Pancreas (tissue), 10 donors: ENCODE results near the gene ZMIZ1. TPM values are rescaled to one million over a fixed set of nuclear protein-coding genes. Genes with fewer than 3 reads are reported as not detected.
"Not testable (repeated sequence)": the region's sequence is repeated elsewhere in the genome, so short reads cannot be mapped to it uniquely, and the experiment has no call there.

Experiments used
- ATAC-seq, 4 donors: fragments of 200-7000 bp; cut with Tn5 transposase; one replicate each; pipeline versions ENCODE4 v1.8.0 to v1.9.1; 2020; ENCODE audit warnings: mild to moderate bottlenecking in 4 of 4, moderate library complexity in 4 of 4
- DNase-seq, 6 donors: peaks; one replicate each; pipeline ENCODE4 v3.0.0-alpha.2; 2020
- FAIRE-seq: peaks from 2 replicates; lab custom pipeline; 2012; peaks lifted over from hg19 to GRCh38; lab: Jason Lieb, UNC
- H3K27ac ChIP-seq, 4 donors: fragments of 200-600 bp; sonication (generic); 1 replicate in 3 of 4; 2 replicates in 1 of 4; pipeline versions ENCODE4 v1.5.0 to v1.8.0; 2020
- H3K27me3 ChIP-seq, 4 donors: fragments of 200-600 bp; one replicate each; pipeline ENCODE4 v1.8.0; 2021
- H3K36me3 ChIP-seq, 3 donors: fragments of 200-600 bp; sonication (generic) in 1 of 3; one replicate each; pipeline versions ENCODE4 v1.5.0 to v1.8.0; 2020 to 2021
- H3K4me1 ChIP-seq, 3 donors: fragments of 200-600 bp; one replicate each; pipeline ENCODE4 v1.8.0; 2021
- H3K4me3 ChIP-seq, 4 donors: fragments of 200-600 bp; sonication (generic) in 2 of 4; one replicate each; pipeline versions ENCODE4 v1.5.0 to v1.8.0; 2020 to 2021
- H3K9me3 ChIP-seq, 4 donors: fragments of 200-600 bp; one replicate each; pipeline ENCODE4 v1.8.0; 2021
- CTCF ChIP-seq, 4 donors: fragments of 200-600 bp; sonication (generic) in 3 of 4; IDR thresholded peaks; one replicate each; pipeline versions ENCODE4 v1.5.0 to v1.8.0; 2021; ENCODE audit warnings: antibody characterized with exemption in 4 of 4
- WGBS, 2 donors: extraction: QIAGEN DNeasy Blood & Tissue Kit; methylation state at CpG; one replicate each; pipeline ENCODE4 v1.1.7; 2013; 5-methylcytosine and 5-hydroxymethylcytosine counted together
- intact Hi-C, 3 donors: fragments of 100-400 bp; cut with DNase I; formaldehyde crosslinking; loops; one replicate each; pipeline versions ENCODE4 v1.11.1 to v1.14.2; 2022
- polyA plus RNA-seq, 2 donors: library from polyadenylated mRNA; stranded (reverse); fragments of 200-250 nt; gene quantifications; one replicate each; pipeline ENCODE4 v1.2.3, GENCODE V29; 2013
- total RNA-seq, 6 donors: library from RNA; stranded (reverse); fragmentation: NEBNext Ultra II Directional in 4 of 6; extraction: Animal tissue kit (Norgen Biotek cat#: 25700) in 4 of 6; gene quantifications; one replicate each; pipeline versions ENCODE4 v1.2.1 to v1.2.4, GENCODE V29; 2021 to 2023
- donor health status: healthy with polysubstance abuse.
- donor health status: DM: no; HTN: no; CAD: no; lungs with moderate emphysema.
- donor health status: DM: no; HTN: no; CAD: no.
- donor health status: control.
- donor health status: control.
- donor health status: Bipolar disorder and iron deficiency.
- donor health status: DM: yes; HTN: yes; CAD: no.
- donor health status: DM: no; HTN: no; CAD: no.
- donor health status: DM: no; HTN: no; CAD: no.
- donor health status: DM: yes; HTN: yes; CAD: no.

The ZMIZ1 gene
- total and polyA plus RNA-seq, 8 donors = 14.5 to 45.0 (median 21.9) TPM

- ATAC-seq = no peak
- no peak for FAIRE-seq
- intact Hi-C loops = no loop called here
- DNase-seq = peak in 2 of 6 donors; percentile 24 to 43
- 83 to 93% methylated on average over 6 of the region's 6 CpGs for WGBS, 2 donors
- Histone ChIP-seq H3K4me1 (no peaks in the 10 kb centered on the region), H3K27ac (no peak overlapping the region), H3K9me3 (no peaks in the 10 kb centered on the region), H3K4me3 (no peak overlapping the region), H3K36me3 (no peaks in the 10 kb centered on the region), H3K27me3 (no peaks in the 10 kb centered on the region)
- TF ChIP-seq CTCF (IDR thresholded peaks at IDR 0.05) = no peak
Measured at GRCh38 chr10:79328147-79328701, 259.5 kb downstream of the ZMIZ1 start.

- FAIRE-seq (no peak), DNase-seq (peak in 2 of 6 donors; percentile 26 to 30), ATAC-seq (peak in 2 of 4 donors; percentile 13 to 17)
- Histone ChIP-seq H3K27ac (no peak overlapping the region), H3K27me3 (no peaks in the 10 kb centered on the region), H3K4me1 (no peaks in the 10 kb centered on the region), H3K9me3 (no peaks in the 10 kb centered on the region), H3K36me3 (no peaks in the 10 kb centered on the region), H3K4me3 (no peak overlapping the region)
- TF ChIP-seq CTCF (IDR thresholded peaks at IDR 0.05) = no peak
- WGBS, 2 donors = 88 to 94% methylated on average over 14 of the region's 14 CpGs
- intact Hi-C loops = no loop called here
Measured at GRCh38 chr10:79328737-79329504, 260.2 kb downstream of the ZMIZ1 start.

GRCh38 chr10:79329529-79329928 lies 260.8 kb downstream of the ZMIZ1 start:
- H3K4me3 ChIP-seq = no peak overlapping the region
- intact Hi-C loops = no loop called here
- H3K4me1 ChIP-seq = no peaks in the 10 kb centered on the region
- no peak for FAIRE-seq
- no peaks in the 10 kb centered on the region for H3K27me3 ChIP-seq
- no peak for TF ChIP-seq CTCF (IDR thresholded peaks at IDR 0.05)
- ATAC-seq = no peak
- H3K36me3 ChIP-seq = no peaks in the 10 kb centered on the region
- H3K27ac ChIP-seq = no peak overlapping the region
- H3K9me3 ChIP-seq = no peaks in the 10 kb centered on the region
- WGBS, 2 donors = 91% methylated on average over 9 of the region's 9 CpGs
- no peak for DNase-seq

- Histone ChIP-seq H3K4me3 (no peak overlapping the region), H3K36me3 (no peaks in the 10 kb centered on the region), H3K27ac (no peak overlapping the region), H3K4me1 (no peaks in the 10 kb centered on the region), H3K27me3 (no peaks in the 10 kb centered on the region), H3K9me3 (no peaks in the 10 kb centered on the region)
- TF ChIP-seq CTCF (IDR thresholded peaks at IDR 0.05) = no peak
- FAIRE-seq = no peak
- DNase-seq = no peak
- intact Hi-C loops = no loop called here
- ATAC-seq = no peak
- 86 to 90% methylated on average over 5 of the region's 5 CpGs for WGBS, 2 donors
Measured at GRCh38 chr10:79331226-79331625, 262.5 kb downstream of the ZMIZ1 start.

- H3K4me3 ChIP-seq = no peak overlapping the region
- intact Hi-C loops = no loop called here
- no peak for FAIRE-seq
- TF ChIP-seq CTCF (IDR thresholded peaks at IDR 0.05) = no peak
- no peaks in the 10 kb centered on the region for H3K27me3 ChIP-seq
- no peaks in the 10 kb centered on the region for H3K36me3 ChIP-seq
- no peak overlapping the region for H3K27ac ChIP-seq
- H3K9me3 ChIP-seq = no peaks in the 10 kb centered on the region
- WGBS, 2 donors = 86 to 89% methylated on average over 6 of the region's 6 CpGs
- DNase-seq = no peak
- ATAC-seq = peak in 2 of 4 donors; percentile 33 to 69
- H3K4me1 ChIP-seq = no peaks in the 10 kb centered on the region
Measured at GRCh38 chr10:79331709-79332108, 262.9 kb downstream of the ZMIZ1 start.

GRCh38 chr10:79332610-79333315 lies 264.0 kb downstream of the ZMIZ1 start:
- H3K27ac ChIP-seq, H3K36me3 ChIP-seq, ATAC-seq, H3K9me3 ChIP-seq, H3K4me3 ChIP-seq, H3K27me3 ChIP-seq, DNase-seq, H3K4me1 ChIP-seq, FAIRE-seq, intact Hi-C loops: not testable (repeated sequence)
- 94 to 97% methylated on average over 2 to 5 of the region's 10 CpGs for WGBS, 2 donors
